NCI-H345 treated with DMSO at 0.1 percent for 48 hours (cell line): Measurements from ENCODE around the gene HOXB13.

Experiments
- DNase-seq: peaks from one replicate; lab custom pipeline; 2025; ENCODE audit not compliant: unreplicated experiment; lab: John Stamatoyannopoulos, UW

HOXB13 gene

DNA sequence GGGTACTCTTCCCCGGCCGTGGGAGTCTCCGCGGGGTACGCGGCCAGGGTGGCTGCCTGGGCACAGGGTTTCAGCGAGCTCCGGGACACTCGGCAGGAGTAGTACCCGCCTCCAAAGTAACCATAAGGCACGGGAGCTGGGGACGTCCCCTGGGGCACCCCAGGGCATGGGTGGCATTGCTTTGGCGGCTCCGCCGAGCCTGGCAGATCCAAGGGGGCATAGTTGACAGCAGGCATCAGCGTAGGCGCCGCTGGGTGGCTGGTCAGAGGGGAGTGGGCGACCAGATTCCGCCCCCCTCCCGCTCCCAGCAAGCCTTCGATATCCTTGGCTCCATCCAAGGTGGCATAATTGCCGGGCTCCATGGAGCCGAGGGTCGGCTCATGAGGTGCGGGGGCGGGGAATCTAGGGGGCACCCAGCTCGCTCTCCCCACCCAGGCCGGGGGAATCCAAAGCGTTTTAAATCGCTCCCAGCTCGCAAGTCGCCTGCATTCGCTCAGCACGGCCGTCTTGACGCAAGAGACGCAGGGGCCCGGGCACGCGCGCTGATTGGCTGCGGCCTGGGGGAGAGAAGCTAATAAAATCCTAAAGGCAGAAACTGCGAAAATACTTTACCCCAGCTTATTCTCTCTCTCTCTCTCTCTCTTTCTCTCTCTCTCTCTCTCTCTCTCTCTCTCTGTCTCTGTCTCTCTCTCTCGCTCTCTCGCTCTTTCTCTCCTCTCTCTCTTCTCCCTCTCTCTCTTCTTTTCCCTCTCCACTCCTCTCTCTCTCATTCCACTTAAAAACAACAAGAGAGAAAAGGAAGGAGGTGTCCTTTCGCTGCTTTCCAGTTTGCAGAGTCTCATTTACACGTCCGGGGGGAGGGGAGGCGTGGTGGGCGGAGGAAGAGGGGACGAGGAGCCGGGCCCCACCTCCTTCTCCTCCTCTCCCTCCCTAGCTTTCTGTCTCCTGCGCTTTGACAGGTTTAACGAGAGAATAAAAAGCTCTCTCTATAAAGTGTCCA, at the start of gene HOXB13:
HOXB13 (minus strand) TSS at position 519 of the 1,000 bp plus-strand sequence; CDS start at position 362, 157 bp downstream.
- DNase-seq, result peak; percentile 35

DNA sequence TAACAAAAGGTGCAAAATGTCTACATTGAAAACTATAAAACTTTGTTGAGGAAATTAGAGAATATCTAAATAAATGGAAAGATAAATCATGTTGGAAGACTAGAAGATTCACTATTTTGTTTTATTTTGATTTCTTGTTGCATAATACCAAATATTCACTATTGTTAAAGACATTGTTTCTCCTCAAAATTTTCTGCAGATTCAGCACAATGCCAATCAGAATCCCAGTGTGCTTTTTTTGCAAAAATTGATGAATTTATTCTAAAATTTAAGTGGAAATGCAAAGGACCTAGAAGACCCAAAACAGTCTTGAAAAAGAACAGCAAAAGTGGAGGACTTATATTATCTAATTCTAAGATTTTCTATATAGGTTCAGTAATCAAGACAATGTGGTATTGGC, 48.1 kb upstream of the HOXB13 start:
- no peak for DNase-seq

DNA sequence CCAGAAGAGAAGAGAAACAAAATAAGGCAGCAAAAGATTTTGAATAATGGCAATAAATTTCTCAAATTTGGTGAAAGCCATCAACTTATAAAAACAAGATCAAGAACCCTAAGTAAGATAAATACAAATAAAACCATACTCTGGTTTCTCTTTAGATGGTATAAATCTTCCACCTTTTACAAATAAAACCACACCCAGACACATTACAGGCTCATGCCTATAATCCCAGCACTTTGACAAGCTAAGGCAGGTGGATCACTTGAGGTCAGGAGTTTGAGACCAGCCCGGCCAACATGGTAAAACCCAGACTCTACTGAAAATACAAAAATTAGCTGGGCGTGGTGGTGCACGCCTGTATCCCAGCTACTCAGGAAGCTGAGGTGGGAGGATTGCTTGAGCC, 44.7 kb upstream of the HOXB13 start:
- DNase-seq, result no peak

DNA sequence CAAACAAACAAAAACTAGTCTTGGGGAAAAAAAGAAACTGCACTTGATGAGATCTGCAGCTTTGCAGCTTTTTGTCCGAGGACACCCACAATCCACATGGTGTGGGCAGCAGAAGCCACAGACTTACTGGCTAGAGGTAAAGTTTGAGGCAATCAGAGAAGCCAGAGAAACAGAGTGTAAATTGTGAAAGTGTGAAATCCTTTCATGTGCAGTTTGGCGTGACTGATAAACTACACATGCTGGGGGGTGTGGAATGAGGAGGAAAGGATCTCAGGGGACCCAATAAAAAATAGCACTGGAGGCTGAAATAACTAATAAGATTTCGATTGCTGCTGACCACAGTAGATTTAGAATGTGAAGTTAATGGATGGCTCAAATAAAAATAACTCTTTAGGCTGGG, 42.4 kb upstream of the HOXB13 start:
- DNase-seq, result no peak

DNA sequence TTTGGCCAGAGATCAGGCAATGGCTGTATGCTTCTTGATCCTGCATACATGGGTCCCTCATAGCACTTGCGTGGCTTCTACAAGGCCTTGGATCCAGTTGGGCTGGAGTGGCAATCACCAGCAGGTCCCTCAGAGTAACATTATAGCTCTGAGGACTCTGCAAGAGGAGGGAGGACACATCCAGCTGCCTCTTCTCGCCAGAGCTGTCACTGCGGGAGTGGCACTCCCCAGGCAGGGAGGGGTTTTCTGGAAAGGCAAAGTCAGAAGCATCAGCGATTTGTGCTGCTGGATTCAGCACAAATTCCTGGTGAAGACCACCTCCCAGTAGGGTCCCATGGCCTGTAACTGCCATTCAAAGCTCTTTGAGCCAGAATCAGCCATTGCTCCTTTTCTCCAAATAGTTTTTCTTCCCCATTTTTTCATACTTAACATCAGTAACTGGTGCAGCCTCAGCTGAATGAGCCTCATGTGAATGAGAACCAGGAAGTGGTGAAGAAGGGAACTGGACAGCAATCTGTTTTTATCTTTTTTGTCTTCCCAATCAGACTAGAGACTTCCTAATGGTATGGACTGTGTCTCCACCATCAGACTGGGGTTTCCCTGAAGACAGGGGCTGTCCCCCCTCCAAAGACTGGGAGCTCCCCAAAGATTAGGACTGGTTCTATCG, 40.6 kb upstream of the HOXB13 start:
- DNase-seq, result no peak

DNA sequence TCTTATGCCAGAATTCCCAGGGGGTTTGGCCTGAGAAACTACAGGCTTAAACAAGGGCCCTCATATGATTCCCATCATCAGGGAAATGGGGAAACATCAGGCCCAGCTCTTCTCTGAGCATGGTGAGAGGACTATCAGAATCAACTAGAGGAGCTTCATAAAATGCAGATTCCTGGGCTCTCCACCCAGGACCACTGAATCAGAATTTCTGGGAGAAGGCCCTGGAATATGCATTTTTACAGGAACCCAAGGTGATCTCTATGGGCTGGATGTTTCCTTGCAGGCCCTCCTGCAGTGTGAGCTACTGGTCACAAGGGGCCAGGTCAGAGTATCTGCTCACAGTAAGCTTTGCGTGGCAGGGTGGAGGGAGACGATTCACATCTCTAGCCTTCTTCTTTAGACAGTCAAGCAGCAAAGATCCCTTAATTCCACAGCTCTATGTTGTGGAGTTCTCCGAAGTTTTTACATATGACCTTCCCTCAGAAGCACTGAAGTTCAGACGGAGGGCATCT, 38.8 kb upstream of the HOXB13 start:
- DNase-seq, result no peak

DNA sequence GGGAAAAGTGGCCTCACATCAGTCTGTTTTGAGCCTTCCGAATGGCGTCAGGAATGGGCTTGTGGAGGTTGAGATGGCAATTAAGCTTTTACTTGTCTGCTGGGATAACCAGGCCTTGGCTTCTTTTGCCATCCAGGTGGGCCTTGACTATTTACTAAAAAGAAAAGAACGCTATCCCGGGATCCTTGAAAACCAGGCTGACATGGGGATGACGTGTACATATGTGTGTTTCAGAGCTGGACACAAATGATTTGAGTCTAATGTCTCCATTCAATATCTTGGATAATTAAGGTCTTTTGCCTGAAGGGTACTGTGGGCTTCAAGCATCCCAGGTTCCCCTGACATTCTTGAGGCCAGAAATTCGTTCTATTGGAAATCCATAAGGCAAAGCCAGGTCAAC, 32.6 kb upstream of the HOXB13 start:
- DNase-seq, result no peak

DNA sequence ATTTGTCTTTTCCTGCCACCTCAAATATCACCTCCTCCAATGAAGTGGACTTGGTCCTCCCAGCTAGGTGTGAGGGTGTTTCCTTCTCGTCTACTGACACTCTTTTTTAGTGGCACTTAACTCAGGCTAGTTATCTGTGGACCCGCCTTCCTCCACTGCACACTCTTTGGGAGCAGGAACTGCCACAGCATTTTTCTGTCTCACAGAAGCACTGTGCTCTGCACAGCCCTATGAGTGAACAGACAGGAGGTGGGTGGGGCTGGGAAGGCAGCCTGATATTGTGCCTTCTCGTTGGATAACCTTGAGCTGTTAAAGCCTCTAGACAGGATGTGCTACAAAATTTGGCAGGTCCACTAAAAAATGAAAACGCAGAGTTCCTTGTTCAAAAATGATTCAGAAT, 31.9 kb upstream of the HOXB13 start:
- no peak for DNase-seq

DNA sequence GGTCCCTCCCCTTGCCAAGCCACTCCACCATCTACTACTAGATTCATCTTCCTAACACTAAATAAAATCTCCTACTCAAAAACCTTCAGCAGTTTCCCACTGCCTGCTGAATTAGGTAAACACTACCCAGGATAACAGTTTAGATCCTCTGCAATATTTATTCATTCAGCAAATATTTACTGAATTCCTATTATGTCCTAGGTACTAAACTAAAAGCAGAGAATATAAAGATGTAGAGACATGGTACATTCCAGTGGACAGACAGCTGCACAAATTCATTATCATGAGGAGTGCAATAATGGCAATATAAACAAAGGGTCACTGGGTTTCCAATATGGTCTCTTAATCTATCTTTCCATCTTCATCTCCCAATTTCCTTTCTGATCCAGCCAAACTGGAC, 30.7 kb upstream of the HOXB13 start:
- DNase-seq, result no peak

DNA sequence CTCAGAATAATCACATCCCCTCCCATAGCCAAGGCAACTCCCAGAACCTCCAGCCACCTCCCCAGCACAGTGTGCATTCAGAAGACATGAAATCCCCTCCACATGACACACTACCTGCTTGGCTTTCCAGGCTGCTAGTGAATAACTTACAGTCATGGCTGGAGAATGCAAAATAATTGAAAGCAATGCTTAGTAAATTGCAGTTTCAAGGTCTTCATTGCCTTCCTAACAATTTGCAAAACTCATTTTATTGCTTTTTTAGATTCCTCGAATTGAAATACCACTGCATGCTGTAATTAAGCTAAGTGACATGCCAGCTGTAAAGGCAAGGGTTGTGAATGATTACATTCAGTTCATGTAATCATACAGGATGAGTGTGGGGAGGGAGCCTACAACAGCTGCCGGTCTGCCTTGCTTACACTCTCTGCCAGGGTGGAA, 29.0 kb upstream of the HOXB13 start:
- DNase-seq, result no peak

DNA sequence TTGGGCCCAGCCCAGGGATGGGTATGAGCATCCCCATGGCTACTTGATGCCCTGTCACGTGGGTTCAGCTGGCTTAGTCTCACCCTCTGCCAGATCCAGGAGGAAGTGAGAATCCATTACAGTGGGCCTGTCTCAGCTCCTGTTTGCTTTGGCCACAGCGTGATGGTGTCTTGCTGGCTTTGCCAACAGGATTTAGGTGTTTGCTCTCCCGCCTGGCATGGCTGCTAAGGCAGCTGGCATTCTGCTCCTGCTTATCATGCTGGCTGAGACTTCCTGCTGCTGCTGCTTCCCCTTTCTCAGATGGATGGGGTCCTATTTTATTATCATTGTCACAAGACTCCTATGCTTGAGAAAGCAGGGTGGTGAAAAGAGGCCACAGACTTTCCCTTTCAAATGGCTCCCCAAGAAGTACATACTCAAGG, 28.3 kb upstream of the HOXB13 start:
- DNase-seq, result no peak

DNA sequence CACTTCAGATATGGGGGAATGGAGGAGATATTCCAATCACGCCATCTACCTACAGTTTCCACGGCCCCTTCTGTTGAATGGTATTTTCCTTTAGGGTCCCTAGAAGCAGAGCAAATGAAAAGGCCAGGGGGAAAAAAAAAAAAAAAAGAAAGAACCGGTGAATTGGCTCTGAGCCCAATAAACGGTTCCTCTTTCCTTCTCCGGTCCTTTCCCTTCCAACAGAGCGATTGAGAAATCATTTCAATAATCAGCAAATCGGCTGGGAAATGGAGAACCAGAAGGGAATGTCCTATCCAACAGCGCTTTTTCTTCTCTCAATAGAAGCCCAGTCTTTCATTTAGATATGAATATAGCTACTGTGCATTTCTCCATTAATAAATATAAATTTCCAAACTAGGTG, 26.8 kb upstream of the HOXB13 start:
- DNase-seq, result no peak

DNA sequence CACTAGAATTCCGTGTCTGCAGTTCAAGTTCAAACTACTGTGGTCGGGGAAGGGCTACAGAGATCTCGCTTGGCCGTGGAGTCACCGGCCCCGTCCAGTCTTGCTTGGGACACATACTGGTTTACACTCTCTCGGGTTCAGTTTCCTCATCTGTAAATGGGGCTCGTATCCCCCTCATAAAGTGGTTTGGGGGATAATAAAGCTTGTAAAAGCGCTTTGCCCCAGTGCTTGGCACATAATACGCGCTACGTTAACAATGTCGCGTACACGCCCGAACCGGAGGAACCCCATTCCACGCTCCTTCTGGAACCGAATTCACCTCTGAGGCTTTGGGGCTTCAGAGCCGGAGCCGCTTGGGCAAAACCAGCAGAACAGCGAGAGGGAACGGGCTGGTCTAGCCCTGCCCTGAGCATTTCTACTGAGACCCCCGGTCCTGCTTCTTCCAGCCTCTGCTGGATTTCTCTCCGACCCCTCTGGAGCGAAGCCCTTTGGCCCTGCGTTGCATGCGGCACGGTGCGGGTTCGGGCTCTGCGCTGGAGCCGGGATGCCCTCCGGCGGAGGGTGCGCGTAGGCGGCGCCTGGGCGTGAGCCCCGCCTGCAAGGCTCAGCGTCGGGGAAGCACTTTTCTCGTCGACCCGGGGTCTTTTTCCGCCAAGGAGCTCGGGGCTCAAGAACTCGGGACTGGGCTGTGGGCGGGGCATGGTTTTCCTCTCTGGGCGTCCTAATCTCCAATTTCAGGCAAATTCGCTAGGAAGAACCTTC, 26.1 kb upstream of the HOXB13 start:
- DNase-seq, result no peak

DNA sequence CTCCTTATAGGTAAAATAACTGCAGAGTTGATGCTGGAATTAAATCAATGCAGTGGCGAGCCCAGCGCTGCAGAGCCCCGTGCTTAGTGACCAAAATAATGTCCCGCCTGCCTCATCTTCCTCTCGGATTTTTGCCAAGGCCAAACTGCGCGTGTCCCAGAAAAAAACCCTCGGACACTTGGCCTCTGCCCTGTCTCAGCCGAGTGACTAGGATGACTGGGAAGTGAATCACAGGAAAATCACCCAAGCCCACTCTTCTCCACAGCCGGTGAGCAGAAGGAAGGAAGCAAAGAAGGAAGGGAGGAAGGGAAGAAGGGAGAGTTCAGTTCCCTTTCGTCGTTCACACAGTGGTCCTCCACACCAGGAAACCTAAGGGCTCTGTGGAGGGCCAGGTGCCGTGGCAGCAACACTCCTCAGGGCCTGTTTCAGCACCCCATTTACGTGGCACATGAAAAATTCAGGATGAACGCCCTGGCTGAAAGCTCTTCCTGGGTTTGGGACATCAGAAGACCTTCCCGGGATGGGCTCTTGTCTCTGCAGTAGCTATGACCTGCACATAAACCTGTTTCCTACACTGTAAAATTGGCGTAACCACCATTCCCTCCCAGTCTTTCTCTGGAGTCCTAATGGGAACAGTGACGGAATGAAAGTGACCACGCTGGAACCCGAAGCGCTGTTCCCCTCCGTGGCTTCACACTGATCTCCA, 25.4 kb upstream of the HOXB13 start:
- no peak for DNase-seq

DNA sequence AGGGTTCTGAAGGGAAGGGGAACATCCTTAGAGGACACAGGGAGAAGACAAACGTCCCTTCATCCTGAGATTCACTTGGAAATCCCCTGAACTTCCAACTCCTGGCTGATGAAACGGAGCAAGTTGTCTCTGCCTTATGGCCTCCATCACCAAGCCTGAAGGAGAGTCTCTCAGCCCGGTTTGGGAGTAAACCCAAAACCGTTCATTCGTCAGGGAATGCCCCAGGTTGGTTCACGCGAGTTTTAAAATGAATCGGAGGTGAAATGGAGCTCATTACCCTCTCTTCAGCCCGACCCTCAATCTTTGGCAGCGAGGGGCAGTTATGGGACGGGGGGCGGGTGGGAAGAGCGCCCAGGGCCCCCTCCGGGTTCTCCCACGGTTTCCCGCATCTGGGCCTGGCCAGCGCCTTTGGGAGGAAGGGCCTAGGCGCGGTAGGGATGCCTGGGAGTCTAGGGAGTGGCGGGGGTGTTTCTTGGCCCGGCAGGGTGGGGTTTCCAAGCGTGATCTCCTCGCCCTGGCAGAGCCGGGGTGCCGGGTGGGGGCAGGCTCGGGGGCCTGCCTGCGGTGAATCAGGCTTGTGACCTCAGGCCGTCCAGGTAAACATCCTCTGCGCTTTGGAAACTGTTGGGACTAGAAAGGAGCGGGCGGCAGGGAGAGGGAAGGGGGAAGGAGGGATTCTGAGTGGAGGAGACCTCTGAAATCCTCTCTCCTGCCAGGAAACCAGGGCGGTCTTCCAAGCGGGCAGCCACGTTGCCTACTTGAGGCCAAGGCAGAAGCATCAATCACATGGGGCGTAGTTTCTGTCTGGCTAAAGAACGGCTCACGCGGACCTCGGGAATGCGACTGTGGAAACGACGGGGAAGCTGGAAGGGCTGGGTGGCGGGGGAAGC, 24.1 kb upstream of the HOXB13 start:
- DNase-seq, result no peak

DNA sequence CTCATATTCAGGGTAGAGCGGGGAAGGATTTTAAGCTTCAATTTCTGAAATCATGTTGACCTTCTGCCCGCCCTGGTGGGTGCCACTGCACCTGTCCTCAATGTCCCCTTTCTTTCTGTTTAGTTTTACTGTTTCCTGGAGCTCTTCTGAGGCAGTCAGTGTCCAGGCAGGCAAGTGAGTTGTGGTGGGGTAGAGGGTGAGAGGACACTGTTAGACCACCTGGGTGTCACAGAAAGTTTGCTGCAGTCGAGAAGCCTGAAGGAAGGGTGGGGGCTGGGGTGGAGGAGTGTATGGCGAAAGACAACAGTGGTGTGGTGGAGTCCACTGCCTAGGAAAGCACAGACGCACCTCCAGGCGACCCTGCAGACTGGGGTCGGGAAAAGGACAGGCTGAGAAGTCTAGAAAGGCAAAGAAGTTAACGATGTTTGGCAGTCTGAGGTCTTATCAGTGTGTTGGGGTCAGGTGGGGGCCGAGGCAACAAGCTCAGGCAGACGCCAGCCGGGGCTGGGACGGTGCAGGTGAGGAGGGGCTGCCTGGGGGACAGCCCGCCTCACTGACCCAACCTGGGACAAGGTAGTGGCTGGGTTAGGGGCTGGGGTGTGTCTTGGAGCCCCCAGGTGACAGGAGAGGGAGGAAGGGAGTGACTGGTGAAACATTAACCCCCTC, 23.3 kb upstream of the HOXB13 start:
- DNase-seq, result no peak

DNA sequence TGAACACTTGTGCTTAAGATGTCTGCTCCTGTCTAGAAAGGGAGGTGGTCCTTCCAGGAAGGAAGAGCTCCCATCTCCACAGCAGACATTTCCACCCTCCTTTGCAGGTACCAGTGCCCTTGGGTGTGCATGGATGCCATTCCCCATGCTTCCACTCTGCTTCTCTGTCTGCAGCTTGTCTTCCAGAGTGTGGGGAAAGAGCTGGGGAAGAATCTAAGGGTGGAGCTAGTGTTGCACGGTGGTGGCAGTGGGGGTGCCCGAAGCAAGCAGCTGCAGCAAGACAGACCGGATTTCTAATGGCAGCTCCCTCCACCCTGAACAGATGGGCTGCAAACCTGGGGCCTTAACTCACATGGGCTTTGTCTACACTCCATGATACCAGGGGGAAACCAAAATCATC, 22.6 kb upstream of the HOXB13 start:
- no peak for DNase-seq

DNA sequence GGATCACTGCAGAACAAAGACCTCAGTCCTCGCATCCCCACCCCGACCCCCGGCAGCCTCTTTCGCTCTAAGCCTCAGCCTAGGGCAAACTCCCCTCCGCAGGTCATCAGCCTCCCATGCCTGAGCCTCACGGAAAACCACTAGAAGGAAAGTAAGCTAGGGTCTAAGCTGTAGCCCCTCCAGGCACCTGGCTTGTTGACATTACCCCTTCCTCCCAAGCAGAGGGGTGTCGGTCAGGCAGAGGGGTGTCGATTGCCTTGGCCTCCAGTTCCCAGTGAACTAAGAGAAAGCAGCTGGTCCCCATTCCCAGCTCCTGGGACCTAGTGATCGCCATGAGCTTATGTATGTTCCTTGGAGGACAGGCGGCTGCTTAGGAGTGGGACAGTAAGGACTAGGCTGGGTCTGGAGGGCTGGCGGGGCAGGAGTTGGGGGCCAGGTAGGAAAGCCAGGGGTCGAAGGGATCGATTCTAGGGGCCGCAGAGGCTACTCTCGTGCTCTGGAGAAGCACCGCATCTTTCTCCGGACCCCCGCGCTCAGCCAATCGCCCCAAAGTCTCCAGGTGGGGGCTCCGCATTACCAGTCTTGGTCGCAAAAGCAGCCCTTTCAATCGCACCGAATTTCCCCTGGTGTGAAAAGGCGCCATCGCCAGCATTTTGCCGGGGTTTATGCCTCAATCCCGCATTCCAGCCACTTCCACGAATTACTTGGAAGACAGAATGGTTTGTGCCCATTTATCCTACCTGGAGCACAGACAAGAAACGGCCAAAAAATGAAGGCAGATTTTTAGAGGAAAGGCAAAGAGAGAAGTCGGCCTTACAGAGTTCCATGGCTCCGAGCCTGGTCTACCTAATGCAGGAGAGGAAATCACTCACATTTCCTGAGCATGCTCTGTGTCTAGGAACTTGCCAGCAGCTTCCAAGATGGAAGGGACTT, 21.3 kb upstream of the HOXB13 start:
- DNase-seq, result no peak
